ENCODE results near the gene VIP.
"Not testable (repeated sequence)": the region's sequence is repeated elsewhere in the genome, so short reads cannot be mapped to it uniquely, and the experiment has no call there.

VIP gene

GRCh38 chr6:152750694-152751093, at the start of gene VIP:
VIP (plus strand) TSS chr6:152750797; CDS start chr6:152752178, 1,381 bp downstream.
- DNase-seq, result no peak

GRCh38 chr6:152701081-152701862, 49.3 kb upstream of the VIP start:
- no peak for DNase-seq

- no peak for DNase-seq
These were observed 48.7 kb upstream of the VIP start for GRCh38 chr6:152701863-152702401.

- DNase-seq, result not testable (repeated sequence)
These were observed 46.8 kb upstream of the VIP start for GRCh38 chr6:152703750-152704149.

- no peak for DNase-seq
These were observed 45.3 kb upstream of the VIP start for GRCh38 chr6:152705327-152705726.

GRCh38 chr6:152716322-152716721, 34.3 kb upstream of the VIP start:
- no peak for DNase-seq

- no peak for DNase-seq
These were observed 29.6 kb upstream of the VIP start for GRCh38 chr6:152720974-152721373.

- DNase-seq, result no peak
These were observed 28.6 kb upstream of the VIP start for GRCh38 chr6:152721956-152722355.

GRCh38 chr6:152723398-152723797, 27.2 kb upstream of the VIP start:
- DNase-seq, result no peak

GRCh38 chr6:152726313-152726712, 24.3 kb upstream of the VIP start:
- DNase-seq, result no peak

GRCh38 chr6:152727507-152727906, 23.1 kb upstream of the VIP start:
- DNase-seq, result no peak

GRCh38 chr6:152734630-152735029, 16.0 kb upstream of the VIP start:
- no peak for DNase-seq

GRCh38 chr6:152736687-152737273, 13.8 kb upstream of the VIP start:
- DNase-seq, result no peak

- DNase-seq, result no peak
These were observed 5.0 kb upstream of the VIP start for GRCh38 chr6:152745509-152746171.

- DNase-seq, result no peak
These were observed 4.4 kb upstream of the VIP start for GRCh38 chr6:152746172-152746553.

- no peak for DNase-seq
These were observed 1.8 kb upstream of the VIP start for GRCh38 chr6:152748843-152749242.

- no peak for DNase-seq
These were observed 1.3 kb upstream of the VIP start for GRCh38 chr6:152749336-152749735.

- DNase-seq, result no peak
These were observed 14.7 kb downstream of the VIP start for GRCh38 chr6:152765331-152765730.

GRCh38 chr6:152769159-152769558, 18.6 kb downstream of the VIP start:
- DNase-seq, result no peak

- DNase-seq, result no peak
These were observed 19.4 kb downstream of the VIP start for GRCh38 chr6:152769993-152770392.

GRCh38 chr6:152771061-152771687, 20.6 kb downstream of the VIP start:
- DNase-seq, result no peak

- no peak for DNase-seq
These were observed 24.8 kb downstream of the VIP start for GRCh38 chr6:152775428-152775827.

- DNase-seq, result no peak
These were observed 26.2 kb downstream of the VIP start for GRCh38 chr6:152776833-152777232.
